ENCODE results near the gene IL12B. TPM values are rescaled to one million over a fixed set of nuclear protein-coding genes. Genes with fewer than 3 reads are reported as not detected.

Gene IL12B
- total and polyA plus RNA-seq, 4 donors = not detected

DNA sequence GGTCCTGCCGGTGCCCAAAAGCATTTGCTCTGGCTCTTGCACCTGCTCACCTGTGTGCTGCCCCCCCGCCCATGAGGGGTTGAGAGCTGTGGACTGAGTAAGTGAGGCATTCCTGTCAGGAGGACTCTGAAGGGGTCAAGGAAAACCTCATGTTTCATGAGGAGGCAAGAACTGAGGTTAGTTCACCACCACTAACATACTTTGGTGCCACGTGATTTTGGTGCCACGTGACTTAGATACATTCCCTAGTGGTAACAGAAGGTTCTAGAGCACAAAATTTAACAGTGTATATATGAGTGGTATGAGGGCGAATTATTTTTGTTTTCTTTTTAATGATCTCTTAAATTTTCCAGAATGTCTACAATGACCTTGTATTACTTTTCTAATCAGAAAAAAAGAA lies 6.3 kb upstream of the IL12B start:
- no peak overlapping the region for H3K9ac ChIP-seq (ENCODE audit: low read depth in 1 of 2, low read length in 2 of 2)
- H3K27me3 ChIP-seq (ENCODE audit: control insufficient read depth in 4 of 4, insufficient read depth in 4 of 4, low read length in 3 of 4) = no peaks in the 10 kb centered on the region
- WGBS = 94% methylated on average over 5 of the region's 5 CpGs
- H3K27ac ChIP-seq (ENCODE audit: low read depth in 1 of 2, low read length in 2 of 2) = no peak overlapping the region
- H3K4me3 ChIP-seq (ENCODE audit: low read depth in 1 of 3, low read length in 3 of 3) = no peak overlapping the region
- no peaks in the 10 kb centered on the region for H3K36me3 ChIP-seq (ENCODE audit: control insufficient read depth in 4 of 4, insufficient read depth in 3 of 4, low read depth in 1 of 4, low read length in 3 of 4)
- TF ChIP-seq, protein P1, sequence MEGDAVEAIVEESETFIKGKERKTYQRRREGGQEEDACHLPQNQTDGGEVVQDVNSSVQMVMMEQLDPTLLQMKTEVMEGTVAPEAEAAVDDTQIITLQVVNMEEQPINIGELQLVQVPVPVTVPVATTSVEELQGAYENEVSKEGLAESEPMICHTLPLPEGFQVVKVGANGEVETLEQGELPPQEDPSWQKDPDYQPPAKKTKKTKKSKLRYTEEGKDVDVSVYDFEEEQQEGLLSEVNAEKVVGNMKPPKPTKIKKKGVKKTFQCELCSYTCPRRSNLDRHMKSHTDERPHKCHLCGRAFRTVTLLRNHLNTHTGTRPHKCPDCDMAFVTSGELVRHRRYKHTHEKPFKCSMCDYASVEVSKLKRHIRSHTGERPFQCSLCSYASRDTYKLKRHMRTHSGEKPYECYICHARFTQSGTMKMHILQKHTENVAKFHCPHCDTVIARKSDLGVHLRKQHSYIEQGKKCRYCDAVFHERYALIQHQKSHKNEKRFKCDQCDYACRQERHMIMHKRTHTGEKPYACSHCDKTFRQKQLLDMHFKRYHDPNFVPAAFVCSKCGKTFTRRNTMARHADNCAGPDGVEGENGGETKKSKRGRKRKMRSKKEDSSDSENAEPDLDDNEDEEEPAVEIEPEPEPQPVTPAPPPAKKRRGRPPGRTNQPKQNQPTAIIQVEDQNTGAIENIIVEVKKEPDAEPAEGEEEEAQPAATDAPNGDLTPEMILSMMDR (IDR thresholded peaks at IDR 0.05; ENCODE audit: low read depth, low read length, missing input control) = no peak
- TF ChIP-seq, protein P2, sequence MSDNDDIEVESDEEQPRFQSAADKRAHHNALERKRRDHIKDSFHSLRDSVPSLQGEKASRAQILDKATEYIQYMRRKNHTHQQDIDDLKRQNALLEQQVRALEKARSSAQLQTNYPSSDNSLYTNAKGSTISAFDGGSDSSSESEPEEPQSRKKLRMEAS (IDR thresholded peaks at IDR 0.05) = no peak
- no peak for TF ChIP-seq FOXA1 (IDR thresholded peaks at IDR 0.05)
- no peak for TF ChIP-seq JUND (IDR thresholded peaks at IDR 0.05)
- no peak for TF ChIP-seq HNF4G (IDR thresholded peaks at IDR 0.05)
- TF ChIP-seq YY1 (IDR thresholded peaks at IDR 0.05) = no peak
- no peak for TF ChIP-seq SP1 (IDR thresholded peaks at IDR 0.05)
- TF ChIP-seq, protein P3, sequence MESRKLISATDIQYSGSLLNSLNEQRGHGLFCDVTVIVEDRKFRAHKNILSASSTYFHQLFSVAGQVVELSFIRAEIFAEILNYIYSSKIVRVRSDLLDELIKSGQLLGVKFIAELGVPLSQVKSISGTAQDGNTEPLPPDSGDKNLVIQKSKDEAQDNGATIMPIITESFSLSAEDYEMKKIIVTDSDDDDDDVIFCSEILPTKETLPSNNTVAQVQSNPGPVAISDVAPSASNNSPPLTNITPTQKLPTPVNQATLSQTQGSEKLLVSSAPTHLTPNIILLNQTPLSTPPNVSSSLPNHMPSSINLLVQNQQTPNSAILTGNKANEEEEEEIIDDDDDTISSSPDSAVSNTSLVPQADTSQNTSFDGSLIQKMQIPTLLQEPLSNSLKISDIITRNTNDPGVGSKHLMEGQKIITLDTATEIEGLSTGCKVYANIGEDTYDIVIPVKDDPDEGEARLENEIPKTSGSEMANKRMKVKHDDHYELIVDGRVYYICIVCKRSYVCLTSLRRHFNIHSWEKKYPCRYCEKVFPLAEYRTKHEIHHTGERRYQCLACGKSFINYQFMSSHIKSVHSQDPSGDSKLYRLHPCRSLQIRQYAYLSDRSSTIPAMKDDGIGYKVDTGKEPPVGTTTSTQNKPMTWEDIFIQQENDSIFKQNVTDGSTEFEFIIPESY (IDR thresholded peaks at IDR 0.05) = no peak
- TF ChIP-seq EGR1 (IDR thresholded peaks at IDR 0.05; ENCODE audit: low read depth in 2 of 2) = no peak
- TF ChIP-seq RXRA (IDR thresholded peaks at IDR 0.05) = no peak
- TF ChIP-seq HNF4A (conservative IDR thresholded peaks at IDR 0.05) = no peak
- no peak for TF ChIP-seq TAF1 (conservative IDR thresholded peaks at IDR 0.05)
- no peak for TF ChIP-seq RAD21 (IDR thresholded peaks at IDR 0.05)
- no peak for TF ChIP-seq NR2F2 (IDR thresholded peaks at IDR 0.05)
- TF ChIP-seq, protein P4, sequence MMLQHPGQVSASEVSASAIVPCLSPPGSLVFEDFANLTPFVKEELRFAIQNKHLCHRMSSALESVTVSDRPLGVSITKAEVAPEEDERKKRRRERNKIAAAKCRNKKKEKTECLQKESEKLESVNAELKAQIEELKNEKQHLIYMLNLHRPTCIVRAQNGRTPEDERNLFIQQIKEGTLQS (IDR thresholded peaks at IDR 0.05) = no peak
- TF ChIP-seq, protein P5, sequence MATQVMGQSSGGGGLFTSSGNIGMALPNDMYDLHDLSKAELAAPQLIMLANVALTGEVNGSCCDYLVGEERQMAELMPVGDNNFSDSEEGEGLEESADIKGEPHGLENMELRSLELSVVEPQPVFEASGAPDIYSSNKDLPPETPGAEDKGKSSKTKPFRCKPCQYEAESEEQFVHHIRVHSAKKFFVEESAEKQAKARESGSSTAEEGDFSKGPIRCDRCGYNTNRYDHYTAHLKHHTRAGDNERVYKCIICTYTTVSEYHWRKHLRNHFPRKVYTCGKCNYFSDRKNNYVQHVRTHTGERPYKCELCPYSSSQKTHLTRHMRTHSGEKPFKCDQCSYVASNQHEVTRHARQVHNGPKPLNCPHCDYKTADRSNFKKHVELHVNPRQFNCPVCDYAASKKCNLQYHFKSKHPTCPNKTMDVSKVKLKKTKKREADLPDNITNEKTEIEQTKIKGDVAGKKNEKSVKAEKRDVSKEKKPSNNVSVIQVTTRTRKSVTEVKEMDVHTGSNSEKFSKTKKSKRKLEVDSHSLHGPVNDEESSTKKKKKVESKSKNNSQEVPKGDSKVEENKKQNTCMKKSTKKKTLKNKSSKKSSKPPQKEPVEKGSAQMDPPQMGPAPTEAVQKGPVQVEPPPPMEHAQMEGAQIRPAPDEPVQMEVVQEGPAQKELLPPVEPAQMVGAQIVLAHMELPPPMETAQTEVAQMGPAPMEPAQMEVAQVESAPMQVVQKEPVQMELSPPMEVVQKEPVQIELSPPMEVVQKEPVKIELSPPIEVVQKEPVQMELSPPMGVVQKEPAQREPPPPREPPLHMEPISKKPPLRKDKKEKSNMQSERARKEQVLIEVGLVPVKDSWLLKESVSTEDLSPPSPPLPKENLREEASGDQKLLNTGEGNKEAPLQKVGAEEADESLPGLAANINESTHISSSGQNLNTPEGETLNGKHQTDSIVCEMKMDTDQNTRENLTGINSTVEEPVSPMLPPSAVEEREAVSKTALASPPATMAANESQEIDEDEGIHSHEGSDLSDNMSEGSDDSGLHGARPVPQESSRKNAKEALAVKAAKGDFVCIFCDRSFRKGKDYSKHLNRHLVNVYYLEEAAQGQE (IDR thresholded peaks at IDR 0.05) = no peak
- no peak for TF ChIP-seq GABPA (IDR thresholded peaks at IDR 0.05 in 1 of 2, conservative IDR thresholded peaks at IDR 0.05 in 1 of 2)
- TF ChIP-seq FOXA2 (IDR thresholded peaks at IDR 0.05) = no peak
- peaks cover 0 to 2% (median under 1%) of the 10 kb centered on the region in 4 donors for H3K4me1 ChIP-seq (ENCODE audit: control insufficient read depth in 4 of 4, insufficient read depth in 4 of 4, low read length in 3 of 4)
- no peaks in the 10 kb centered on the region for H3K9me3 ChIP-seq (ENCODE audit: control insufficient read depth in 4 of 4, low read length in 3 of 4)
- DNase-seq (ENCODE audit: low spot score) = no peak

All from liver (tissue), 9 donors.